K562 (cell line): Measurements from ENCODE around the gene TTC38. TPM values are rescaled to one million over a fixed set of nuclear protein-coding genes. Genes with fewer than 3 reads are reported as not detected.

Experiments
- ATAC-seq: fragments of 200-7000 bp; cut with Tn5 transposase; 3 replicates; pipeline ENCODE4 v1.9.1; 2020; ENCODE audit warnings: moderate library complexity
- BruUV-seq: library from RNA; stranded (reverse); fragments of 400-500 nt; replicated peaks from 2 replicates; lab custom pipeline; 2021; lab: Mats Ljungman, UMichigan
- CTCF ChIA-PET: fragments of 300-600 bp; formaldehyde crosslinking; extraction: SDS; loops from one replicate; lab custom pipeline; 2021; ENCODE audit warnings: low intra/inter-chr PET ratio; lab: Yijun Ruan, JAX
- POLR2A ChIA-PET: fragments of 300-600, 350-650 bp; sonication (Branson Sonifier 250); formaldehyde crosslinking; extraction: SDS; loops from one replicate; lab custom pipeline; 2021; ENCODE audit warnings: antibody characterized with exemption, inconsistent platforms; lab: Yijun Ruan, JAX
- DNase-seq, 4 experiments: peaks; one replicate each; pipeline versions ENCODE4 v3.0.0 to v3.0.0-alpha.2; 2011 to 2018; ENCODE audit warnings: low spot score in 3 of 4, mixed read lengths in 3 of 4; ENCODE audit errors: extremely low read depth in 1 of 4
- FAIRE-seq: peaks from 2 replicates; lab custom pipeline; 2011; peaks lifted over from hg19 to GRCh38; lab: Jason Lieb, UNC
- H2AFZ ChIP-seq: 2 replicates; pipeline ENCODE4 v1.6.0; 2011; ENCODE audit warnings: low read depth, low read length, control low read depth, inconsistent platforms
- H3K27ac ChIP-seq: fragments of 200-600 bp; 3 replicates; pipeline ENCODE4 v1.8.0; 2011; ENCODE audit warnings: low read depth, mild to moderate bottlenecking, control low read depth, inconsistent platforms, low read length, moderate library complexity, mixed read lengths; ENCODE audit errors: extremely low read depth
- H3K27me3 ChIP-seq, 2 experiments: fragments of 300-600 bp in 1 of 2; 2 replicates in 1 of 2; 3 replicates in 1 of 2; pipeline versions ENCODE4 v1.6.0 to v1.8.0; 2011; ENCODE audit warnings: inconsistent platforms in 2 of 2, low read length in 2 of 2, mild to moderate bottlenecking in 1 of 2, mixed read lengths in 1 of 2, moderate library complexity in 1 of 2; ENCODE audit not compliant: control insufficient read depth in 2 of 2, insufficient read depth in 2 of 2
- H3K36me3 ChIP-seq: fragments of 300-600 bp; 3 replicates; pipeline ENCODE4 v1.8.0; 2011; ENCODE audit warnings: mild to moderate bottlenecking, low read length, inconsistent platforms; ENCODE audit not compliant: control insufficient read depth, insufficient read depth
- H3K4me1 ChIP-seq, 2 experiments: fragments of 200-600 bp in 1 of 2; replicated peaks in 1 of 2; 2 replicates in 1 of 2; 3 replicates in 1 of 2; pipeline versions ENCODE4 v1.5.1 to v1.8.0; 2011; ENCODE audit warnings: inconsistent platforms in 2 of 2, low read length in 2 of 2, mild to moderate bottlenecking in 1 of 2, mixed read lengths in 1 of 2, moderate library complexity in 1 of 2; ENCODE audit not compliant: control insufficient read depth in 2 of 2, insufficient read depth in 2 of 2
- H3K4me2 ChIP-seq: 2 replicates; pipeline ENCODE4 v1.6.1; 2011; ENCODE audit warnings: low read length, control low read depth, inconsistent platforms, mixed read lengths; ENCODE audit not compliant: insufficient read depth
- H3K4me3 ChIP-seq: fragments of 200-600 bp; sonication (generic), shearing (Covaris generic); 2 replicates; pipeline ENCODE4 v1.5.1; 2016; ENCODE audit warnings: control low read depth, inconsistent platforms
- H3K79me2 ChIP-seq: fragments of 200-600 bp; 3 replicates; pipeline ENCODE4 v1.8.0; 2011; ENCODE audit warnings: low read length, inconsistent platforms; ENCODE audit not compliant: control insufficient read depth, insufficient read depth
- H3K9ac ChIP-seq, 2 experiments: 2 replicates each; pipeline versions ENCODE4 v1.6.0 to v1.6.1; 2011; ENCODE audit warnings: low read depth in 2 of 2, low read length in 2 of 2, control low read depth in 1 of 2, inconsistent platforms in 1 of 2, mild to moderate bottlenecking in 1 of 2, mixed read lengths in 1 of 2; ENCODE audit not compliant: insufficient read depth in 1 of 2
- H3K9me1 ChIP-seq: one replicate; pipeline ENCODE4 v1.6.0; 2011; ENCODE audit warnings: inconsistent platforms, mild to moderate bottlenecking, low read length, moderate library complexity; ENCODE audit not compliant: control insufficient read depth, insufficient read depth
- H3K9me3 ChIP-seq: replicated peaks from 2 replicates; pipeline ENCODE4 v1.5.1; 2011; ENCODE audit warnings: low read depth, low read length, inconsistent platforms; ENCODE audit not compliant: control insufficient read depth, insufficient read depth
- H4K20me1 ChIP-seq: replicated peaks from 2 replicates; pipeline ENCODE4 v1.6.1; 2011; ENCODE audit warnings: low read length, inconsistent platforms, mixed read lengths; ENCODE audit not compliant: control insufficient read depth, insufficient read depth
- PTBP1 ChIP-seq: fragments of 200-400 bp; formaldehyde crosslinking; IDR thresholded peaks from 2 replicates; pipeline ENCODE4 v1.6.1; 2017; ENCODE audit warnings: low read depth, low read length
- SUPT5H ChIP-seq: fragments of 450-650 bp; IDR thresholded peaks from 2 replicates; pipeline ENCODE4 v1.6.1; 2016
- U2AF2 ChIP-seq: fragments of 200-400 bp; formaldehyde crosslinking; optimal IDR thresholded peaks from 2 replicates; pipeline ENCODE3; 2017; ENCODE audit warnings: low read depth, mild to moderate bottlenecking, low read length
- ZFX ChIP-seq: sonication (generic); formaldehyde crosslinking; IDR thresholded peaks from 2 replicates; pipeline ENCODE4 v1.8.0; 2022; ENCODE audit warnings: mild to moderate bottlenecking, missing genetic modification reagents, moderate library complexity
- ZNF263 ChIP-seq: sonication (generic); formaldehyde crosslinking; IDR thresholded peaks from 2 replicates; pipeline ENCODE4 v1.8.0; 2022; ENCODE audit warnings: mild to moderate bottlenecking, missing genetic modification reagents, borderline replicate concordance
- WGBS: fragments of 100-300 bp; shearing (Covaris generic); methylation state at CpG from one replicate; pipeline ENCODE4 v1.1.6; 2016; ENCODE audit warnings: low coverage, mixed read lengths; ENCODE audit not compliant: insufficient coverage; ENCODE audit errors: missing lambda C conversion rate; 5-methylcytosine and 5-hydroxymethylcytosine counted together
- in situ Hi-C: fragments of 300-500 bp; cut with MboI; formaldehyde crosslinking; loops from 4 replicates; pipeline ENCODE4 v1.15.0; 2018; ENCODE audit warnings: inconsistent platforms, mixed read lengths
- intact Hi-C: fragments of 100-400 bp; cut with micrococcal nuclease; formaldehyde crosslinking; loops from 2 replicates; pipeline ENCODE4 v1.14.2; 2022
- polyA plus RNA-seq, 8 experiments: library from polyadenylated mRNA; depleted of rRNA in 4 of 8; stranded (reverse) in 5 of 8; unstranded in 3 of 8; fragments of >200 nt; fragmentation: Nextera tagmentation in 2 of 8; fragmentation: Illumina TruSeq in 1 of 8; extraction: Ambion mirVana in 2 of 8; extraction: Trizol in 1 of 8; gene quantifications; 2 replicates each; pipeline versions ENCODE4 v1.2.1 to v1.2.3, GENCODE V29; 2011 to 2014; ENCODE audit warnings: inconsistent platforms in 1 of 8, missing spikeins in 1 of 8
- total RNA-seq, 7 experiments: library from RNA; depleted of rRNA in 6 of 7; stranded (reverse); fragments of >200 nt in 6 of 7; fragmentation: Illumina TruSeq in 2 of 7; extraction: Trizol in 2 of 7; gene quantifications; 2 replicates each; pipeline versions ENCODE4 v1.2.1 to v1.2.3, GENCODE V29; 2011 to 2021; ENCODE audit warnings: low replicate concordance in 1 of 7
- TF ChIP-seq, protein P1 (sequence below), 2 experiments: fragments of 450-650 bp; formaldehyde crosslinking in 1 of 2; IDR thresholded peaks; 2 replicates each; pipeline versions ENCODE4 v1.4.0 to v1.6.1; 2014 to 2020; ENCODE audit warnings: mild to moderate bottlenecking in 2 of 2, borderline replicate concordance in 1 of 2, low read depth in 1 of 2
- TF ChIP-seq, protein P2 (sequence below): conservative IDR thresholded peaks from 2 replicates; pipeline ENCODE4 v1.6.1; 2011; ENCODE audit warnings: low read depth, mild to moderate bottlenecking, low read length; ENCODE audit not compliant: control insufficient read depth
- TF ChIP-seq, protein P3 (sequence below), 2 experiments: IDR thresholded peaks; 2 replicates each; pipeline ENCODE4 v1.6.1; 2012; ENCODE audit warnings: improper control_type of control experiment in 2 of 2, low read depth in 2 of 2, low read length in 2 of 2, borderline replicate concordance in 1 of 2

Gene TTC38
- total and polyA plus RNA-seq, 9 of the 15 experiments (the other 6 are each of a cell fraction or from before 2014, with no cell fraction given) = 0.84 to 28.4 (median 18.1) TPM

DNA sequence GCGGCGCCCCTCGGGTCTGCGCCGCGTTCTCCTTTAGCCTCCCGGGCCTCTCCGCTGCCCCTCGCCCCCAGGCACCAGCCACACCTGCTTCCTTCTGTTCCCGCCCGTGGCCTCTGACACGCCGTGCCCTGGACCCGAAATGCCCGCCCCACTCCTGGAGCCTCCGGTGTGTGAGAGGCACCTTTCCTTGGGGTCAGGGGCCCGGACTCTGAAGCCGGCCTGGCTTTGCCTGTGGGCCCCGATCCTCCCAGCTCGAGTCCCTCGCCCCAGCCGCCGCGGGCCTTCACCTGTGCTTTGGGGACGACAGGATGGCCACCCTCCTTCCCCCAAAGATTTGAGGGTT is 17.1 kb upstream of the TTC38 start:
- intact Hi-C loops = no loop called here
- no peaks in the 10 kb centered on the region for H3K36me3 ChIP-seq
- peak overlapping the region; percentile 87 for H3K27ac ChIP-seq
- POLR2A ChIA-PET = interaction anchor here (0.6 to 2.3 kb wide), 4 partner anchors 10 to 21 kb away, joined by 3 to 12 read pairs (median 3); partner anchors contain the start of gene TTC38
- peak overlapping the region; percentile 86 to 98 for H3K9ac ChIP-seq
- DNase-seq (peak in 1 of 4 experiments; percentile 36), ATAC-seq (peak; percentile 31), FAIRE-seq (no peak)
- H4K20me1 ChIP-seq = no peaks in the 10 kb centered on the region
- CTCF ChIA-PET = no interaction called here
- in situ Hi-C loops = no loop called here
- H2AFZ ChIP-seq = peak overlapping the region; percentile 83
- H3K9me3 ChIP-seq = no peaks in the 10 kb centered on the region
- peak overlapping the region; percentile 71 for H3K4me3 ChIP-seq
- WGBS = 0% methylated on average over 24 of the region's 25 CpGs
- BruUV-seq = no TSS peak
- H3K79me2 ChIP-seq = peaks cover 33% of the 10 kb centered on the region
- H3K4me2 ChIP-seq = peak overlapping the region; percentile 89
- H3K9me1 ChIP-seq = no peaks in the 10 kb centered on the region
- H3K4me1 ChIP-seq = peaks cover 12 to 35% of the 10 kb centered on the region in 2 experiments
- H3K27me3 ChIP-seq = no peaks in the 10 kb centered on the region
- TF ChIP-seq, protein P1, sequence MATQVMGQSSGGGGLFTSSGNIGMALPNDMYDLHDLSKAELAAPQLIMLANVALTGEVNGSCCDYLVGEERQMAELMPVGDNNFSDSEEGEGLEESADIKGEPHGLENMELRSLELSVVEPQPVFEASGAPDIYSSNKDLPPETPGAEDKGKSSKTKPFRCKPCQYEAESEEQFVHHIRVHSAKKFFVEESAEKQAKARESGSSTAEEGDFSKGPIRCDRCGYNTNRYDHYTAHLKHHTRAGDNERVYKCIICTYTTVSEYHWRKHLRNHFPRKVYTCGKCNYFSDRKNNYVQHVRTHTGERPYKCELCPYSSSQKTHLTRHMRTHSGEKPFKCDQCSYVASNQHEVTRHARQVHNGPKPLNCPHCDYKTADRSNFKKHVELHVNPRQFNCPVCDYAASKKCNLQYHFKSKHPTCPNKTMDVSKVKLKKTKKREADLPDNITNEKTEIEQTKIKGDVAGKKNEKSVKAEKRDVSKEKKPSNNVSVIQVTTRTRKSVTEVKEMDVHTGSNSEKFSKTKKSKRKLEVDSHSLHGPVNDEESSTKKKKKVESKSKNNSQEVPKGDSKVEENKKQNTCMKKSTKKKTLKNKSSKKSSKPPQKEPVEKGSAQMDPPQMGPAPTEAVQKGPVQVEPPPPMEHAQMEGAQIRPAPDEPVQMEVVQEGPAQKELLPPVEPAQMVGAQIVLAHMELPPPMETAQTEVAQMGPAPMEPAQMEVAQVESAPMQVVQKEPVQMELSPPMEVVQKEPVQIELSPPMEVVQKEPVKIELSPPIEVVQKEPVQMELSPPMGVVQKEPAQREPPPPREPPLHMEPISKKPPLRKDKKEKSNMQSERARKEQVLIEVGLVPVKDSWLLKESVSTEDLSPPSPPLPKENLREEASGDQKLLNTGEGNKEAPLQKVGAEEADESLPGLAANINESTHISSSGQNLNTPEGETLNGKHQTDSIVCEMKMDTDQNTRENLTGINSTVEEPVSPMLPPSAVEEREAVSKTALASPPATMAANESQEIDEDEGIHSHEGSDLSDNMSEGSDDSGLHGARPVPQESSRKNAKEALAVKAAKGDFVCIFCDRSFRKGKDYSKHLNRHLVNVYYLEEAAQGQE (IDR thresholded peaks at IDR 0.05; ENCODE audit: borderline replicate concordance) = no peak
- TF ChIP-seq, protein P1 (CRISPR knock-in tag; IDR thresholded peaks at IDR 0.05; ENCODE audit: low read depth) = no peak
- TF ChIP-seq, protein P2, sequence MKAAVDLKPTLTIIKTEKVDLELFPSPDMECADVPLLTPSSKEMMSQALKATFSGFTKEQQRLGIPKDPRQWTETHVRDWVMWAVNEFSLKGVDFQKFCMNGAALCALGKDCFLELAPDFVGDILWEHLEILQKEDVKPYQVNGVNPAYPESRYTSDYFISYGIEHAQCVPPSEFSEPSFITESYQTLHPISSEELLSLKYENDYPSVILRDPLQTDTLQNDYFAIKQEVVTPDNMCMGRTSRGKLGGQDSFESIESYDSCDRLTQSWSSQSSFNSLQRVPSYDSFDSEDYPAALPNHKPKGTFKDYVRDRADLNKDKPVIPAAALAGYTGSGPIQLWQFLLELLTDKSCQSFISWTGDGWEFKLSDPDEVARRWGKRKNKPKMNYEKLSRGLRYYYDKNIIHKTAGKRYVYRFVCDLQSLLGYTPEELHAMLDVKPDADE = no peak
- TF ChIP-seq ZNF263 (CRISPR knock-in tag) = no peak
- TF ChIP-seq, protein P3, sequence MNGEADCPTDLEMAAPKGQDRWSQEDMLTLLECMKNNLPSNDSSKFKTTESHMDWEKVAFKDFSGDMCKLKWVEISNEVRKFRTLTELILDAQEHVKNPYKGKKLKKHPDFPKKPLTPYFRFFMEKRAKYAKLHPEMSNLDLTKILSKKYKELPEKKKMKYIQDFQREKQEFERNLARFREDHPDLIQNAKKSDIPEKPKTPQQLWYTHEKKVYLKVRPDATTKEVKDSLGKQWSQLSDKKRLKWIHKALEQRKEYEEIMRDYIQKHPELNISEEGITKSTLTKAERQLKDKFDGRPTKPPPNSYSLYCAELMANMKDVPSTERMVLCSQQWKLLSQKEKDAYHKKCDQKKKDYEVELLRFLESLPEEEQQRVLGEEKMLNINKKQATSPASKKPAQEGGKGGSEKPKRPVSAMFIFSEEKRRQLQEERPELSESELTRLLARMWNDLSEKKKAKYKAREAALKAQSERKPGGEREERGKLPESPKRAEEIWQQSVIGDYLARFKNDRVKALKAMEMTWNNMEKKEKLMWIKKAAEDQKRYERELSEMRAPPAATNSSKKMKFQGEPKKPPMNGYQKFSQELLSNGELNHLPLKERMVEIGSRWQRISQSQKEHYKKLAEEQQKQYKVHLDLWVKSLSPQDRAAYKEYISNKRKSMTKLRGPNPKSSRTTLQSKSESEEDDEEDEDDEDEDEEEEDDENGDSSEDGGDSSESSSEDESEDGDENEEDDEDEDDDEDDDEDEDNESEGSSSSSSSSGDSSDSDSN (IDR thresholded peaks at IDR 0.05; ENCODE audit: borderline replicate concordance in 1 of 2, low read depth in 2 of 2, low read length in 2 of 2) = 0 out of 4 replicates have a peak, but pooled peaks of 1 of the 2 experiments have one; percentile 12
- TF ChIP-seq ZFX = peak; percentile 6; the same call in 1 of the 2 replicates
- no peak for TF ChIP-seq U2AF2
- no peak for TF ChIP-seq SUPT5H
- TF ChIP-seq PTBP1 = no peak
